ENCODE results near the gene VSNL1.

VSNL1 gene

GRCh38 chr2:17578466-17578928 lies 38.0 kb downstream of the VSNL1 start:
- Histone ChIP-seq H3K36me3 (ENCODE audit: insufficient read depth, low read length) (no peaks in the 10 kb centered on the region), H3K9me3 (ENCODE audit: insufficient read depth, low read depth, low read length) (no peaks in the 10 kb centered on the region), H4K20me1 (ENCODE audit: insufficient read depth, low read length, poor library complexity, severe bottlenecking) (no peaks in the 10 kb centered on the region), H3K4me3 (ENCODE audit: low read length, poor library complexity, severe bottlenecking) (no peak overlapping the region), H3K27me3 (ENCODE audit: insufficient read depth, low read length, poor library complexity, severe bottlenecking) (no peaks in the 10 kb centered on the region), H3K9ac (ENCODE audit: low read depth, low read length, poor library complexity, severe bottlenecking) (no peak overlapping the region), H3F3A (ENCODE audit: low read depth) (no peaks in the 10 kb centered on the region), H3K4me2 (ENCODE audit: low read depth, low read length, poor library complexity, severe bottlenecking) (no peak overlapping the region), H3K9me2 (replicated peaks; ENCODE audit: low read depth, low read length) (no peaks in the 10 kb centered on the region), H3K4me1 (ENCODE audit: insufficient read depth, low read length, poor library complexity, severe bottlenecking) (no peaks in the 10 kb centered on the region), H3K79me2 (ENCODE audit: insufficient read depth, low read length) (no peaks in the 10 kb centered on the region), H2AFZ (ENCODE audit: low read length) (no peak overlapping the region)
- TF ChIP-seq EZH2phosphoT487 (IDR thresholded peaks at IDR 0.05; ENCODE audit: borderline replicate concordance) = no peak
- TF ChIP-seq CTCF (conservative IDR thresholded peaks at IDR 0.05; ENCODE audit: low read length) = no peak

GRCh38 chr2:17579605-17580318 lies 39.3 kb downstream of the VSNL1 start:
- Histone ChIP-seq H3K4me3 (ENCODE audit: low read length, poor library complexity, severe bottlenecking) (no peak overlapping the region), H3K4me1 (ENCODE audit: insufficient read depth, low read length, poor library complexity, severe bottlenecking) (no peaks in the 10 kb centered on the region), H3F3A (ENCODE audit: low read depth) (no peaks in the 10 kb centered on the region), H4K20me1 (ENCODE audit: insufficient read depth, low read length, poor library complexity, severe bottlenecking) (no peaks in the 10 kb centered on the region), H2AFZ (ENCODE audit: low read length) (no peak overlapping the region), H3K27me3 (ENCODE audit: insufficient read depth, low read length, poor library complexity, severe bottlenecking) (no peaks in the 10 kb centered on the region), H3K9me3 (ENCODE audit: insufficient read depth, low read depth, low read length) (no peaks in the 10 kb centered on the region), H3K36me3 (ENCODE audit: insufficient read depth, low read length) (no peaks in the 10 kb centered on the region), H3K79me2 (ENCODE audit: insufficient read depth, low read length) (no peaks in the 10 kb centered on the region), H3K9me2 (replicated peaks; ENCODE audit: low read depth, low read length) (no peaks in the 10 kb centered on the region), H3K4me2 (ENCODE audit: low read depth, low read length, poor library complexity, severe bottlenecking) (no peak overlapping the region), H3K9ac (ENCODE audit: low read depth, low read length, poor library complexity, severe bottlenecking) (no peak overlapping the region)
- TF ChIP-seq CTCF (conservative IDR thresholded peaks at IDR 0.05; ENCODE audit: low read length) = no peak

GRCh38 chr2:17580319-17580715 lies 39.8 kb downstream of the VSNL1 start:
- TF ChIP-seq EZH2phosphoT487 (IDR thresholded peaks at IDR 0.05; ENCODE audit: borderline replicate concordance) (no peak), CTCF (conservative IDR thresholded peaks at IDR 0.05; ENCODE audit: low read length) (no peak)
- H3K27me3 ChIP-seq (ENCODE audit: insufficient read depth, low read length, poor library complexity, severe bottlenecking) = no peaks in the 10 kb centered on the region
- no peaks in the 10 kb centered on the region for H4K20me1 ChIP-seq (ENCODE audit: insufficient read depth, low read length, poor library complexity, severe bottlenecking)
- no peaks in the 10 kb centered on the region for H3K79me2 ChIP-seq (ENCODE audit: insufficient read depth, low read length)
- no peak overlapping the region for H3K4me2 ChIP-seq (ENCODE audit: low read depth, low read length, poor library complexity, severe bottlenecking)
- no peaks in the 10 kb centered on the region for H3F3A ChIP-seq (ENCODE audit: low read depth)
- no peaks in the 10 kb centered on the region for H3K9me3 ChIP-seq (ENCODE audit: insufficient read depth, low read depth, low read length)
- H3K4me3 ChIP-seq (ENCODE audit: low read length, poor library complexity, severe bottlenecking) = no peak overlapping the region
- no peak overlapping the region for H3K9ac ChIP-seq (ENCODE audit: low read depth, low read length, poor library complexity, severe bottlenecking)
- no peaks in the 10 kb centered on the region for H3K36me3 ChIP-seq (ENCODE audit: insufficient read depth, low read length)
- no peak overlapping the region for H2AFZ ChIP-seq (ENCODE audit: low read length)
- no peaks in the 10 kb centered on the region for H3K9me2 ChIP-seq (replicated peaks; ENCODE audit: low read depth, low read length)
- H3K4me1 ChIP-seq (ENCODE audit: insufficient read depth, low read length, poor library complexity, severe bottlenecking) = no peaks in the 10 kb centered on the region

Data from Loucy (cell line).